Stimulated activated CD4-positive, alpha-beta T cell treated with anti-CD3 and anti-CD28 coated beads, TNF-alpha, amount 100 ng/mL, for 1 hour (primary cell): ENCODE measurements around the gene CCL2.

Experiments
- DNase-seq, 3 donors: peaks; one replicate each; pipeline ENCODE4 v3.0.0-alpha.2; 2020; ENCODE audit warnings: low read depth in 3 of 3, low spot score in 1 of 3

The CCL2 gene

GRCh38 chr17:34237458-34237857 is 17.6 kb upstream of the CCL2 start:
- no peak for DNase-seq

DNA sequence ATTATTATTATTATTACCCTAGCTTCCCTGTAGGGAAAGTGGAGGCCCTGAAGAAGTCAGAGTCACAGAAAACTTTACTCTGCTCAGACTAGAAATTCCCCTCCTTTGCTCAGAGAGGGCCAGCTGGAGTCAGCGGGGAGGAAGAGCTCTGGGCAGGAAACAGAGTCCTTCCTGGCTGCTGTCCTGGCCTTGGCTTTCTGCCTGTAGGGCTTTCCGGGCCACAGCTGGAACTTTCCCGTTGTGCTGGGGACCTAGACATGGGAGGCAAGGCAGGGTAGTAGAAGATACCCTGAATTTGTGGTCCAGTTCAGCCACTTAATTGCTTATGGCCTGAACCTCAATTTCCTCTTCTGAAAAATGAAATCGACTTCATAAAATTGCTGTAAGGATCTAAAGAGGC is 14.0 kb upstream of the CCL2 start:
- no peak for DNase-seq

DNA sequence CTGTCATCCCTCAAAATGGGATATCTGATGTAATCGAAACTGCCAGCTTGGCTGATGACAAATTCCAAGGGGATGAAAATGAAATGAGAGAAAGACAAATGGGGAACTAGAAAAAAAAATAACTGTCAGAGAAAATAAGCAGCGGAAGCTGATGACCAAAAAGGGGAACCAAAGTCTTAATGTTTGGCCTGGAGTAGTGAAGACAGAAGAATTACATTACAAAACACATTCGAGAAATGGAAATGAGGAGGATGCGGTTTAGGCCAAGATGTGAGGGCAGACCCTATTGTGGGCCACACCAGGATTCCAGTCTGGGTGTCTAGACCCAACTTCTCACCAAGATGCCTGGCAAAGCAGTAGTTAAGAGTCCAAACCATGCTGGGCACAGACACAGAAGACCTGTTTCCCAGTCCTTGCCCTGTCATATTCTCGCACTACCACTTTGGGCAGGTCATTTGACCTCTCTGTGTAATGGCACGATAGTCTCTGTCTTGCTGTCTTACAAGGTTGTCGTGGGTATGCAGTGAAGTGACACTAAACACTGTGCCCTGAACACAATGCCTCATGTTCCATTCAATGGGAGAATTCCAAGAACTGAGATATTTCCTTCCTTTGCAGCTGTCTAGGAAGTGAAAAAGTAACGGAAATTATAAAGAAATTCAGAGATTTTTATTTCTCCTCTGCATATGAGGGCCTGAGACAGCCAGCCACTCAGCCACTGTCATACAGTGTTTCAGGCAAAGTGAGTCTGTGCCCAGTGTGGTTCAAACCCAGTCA is 12.3 kb upstream of the CCL2 start:
- DNase-seq, result no peak

GRCh38 chr17:34243364-34244320 is 11.4 kb upstream of the CCL2 start:
- DNase-seq, result no peak

- DNase-seq, result no peak
These were observed 9.7 kb upstream of the CCL2 start for GRCh38 chr17:34245351-34245905.

GRCh38 chr17:34246446-34246845 is 8.6 kb upstream of the CCL2 start:
- no peak for DNase-seq

DNA sequence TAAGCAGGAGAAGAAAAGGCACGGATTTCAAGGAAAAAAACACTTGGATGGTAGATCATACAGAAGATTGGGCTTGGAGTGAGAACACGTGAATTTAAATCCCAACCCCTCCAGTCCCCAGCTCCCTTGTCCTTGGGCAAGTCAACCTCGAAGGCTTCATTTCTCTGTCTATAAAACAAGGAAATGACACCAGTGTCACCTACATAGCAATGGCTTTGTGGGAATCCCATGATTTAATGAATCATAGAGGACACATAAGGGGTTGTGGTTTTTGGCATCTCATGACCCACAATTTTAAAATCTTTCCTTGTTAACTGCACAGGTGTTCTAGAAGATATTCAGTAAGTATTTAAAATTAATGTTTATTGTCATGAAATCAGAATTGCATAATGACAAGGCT is 8.2 kb upstream of the CCL2 start:
- DNase-seq, result no peak

- no peak for DNase-seq
These were observed 6.5 kb upstream of the CCL2 start for GRCh38 chr17:34248511-34249024.

DNA sequence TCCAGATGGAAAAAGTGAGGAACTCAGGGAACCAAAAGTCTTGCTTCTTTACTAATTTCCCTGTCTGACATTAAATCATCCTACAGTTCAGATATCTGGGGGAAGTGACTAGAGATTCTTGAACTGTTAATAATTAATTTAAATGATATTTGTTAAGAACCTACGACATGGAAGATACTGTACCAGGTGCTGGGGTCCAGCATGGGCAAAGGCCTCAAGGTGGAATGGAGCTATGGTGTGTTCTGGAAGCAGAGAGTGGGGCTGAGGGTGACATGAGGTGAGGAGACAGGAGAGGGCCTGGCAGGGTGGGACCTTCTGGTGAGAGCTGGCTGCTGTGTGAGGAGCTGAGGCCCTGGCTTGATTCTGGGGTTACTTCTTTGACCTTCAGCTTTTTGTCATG is 6.0 kb upstream of the CCL2 start:
- DNase-seq, result no peak

- DNase-seq, result no peak
These were observed 5.6 kb upstream of the CCL2 start for GRCh38 chr17:34249478-34249877.

DNA sequence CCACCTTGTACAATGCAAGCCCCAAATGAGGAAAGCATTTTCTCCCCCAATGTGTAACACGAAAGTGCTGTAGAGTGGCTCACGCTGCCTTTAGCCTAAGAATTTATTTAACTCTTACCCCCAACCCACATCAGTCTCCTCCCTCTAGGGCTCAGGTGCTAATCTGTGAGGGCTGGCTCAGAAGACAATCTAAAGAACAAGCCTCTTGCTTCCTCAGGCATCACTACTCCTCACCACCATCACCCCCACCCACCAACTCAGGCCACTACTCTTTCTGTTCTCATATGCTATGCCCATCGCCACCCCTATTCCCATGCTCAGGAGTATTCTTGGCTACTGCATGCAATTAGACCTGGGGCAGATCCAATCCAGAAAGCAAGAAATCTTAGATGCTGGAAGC is 3.9 kb upstream of the CCL2 start:
- no peak for DNase-seq

DNA sequence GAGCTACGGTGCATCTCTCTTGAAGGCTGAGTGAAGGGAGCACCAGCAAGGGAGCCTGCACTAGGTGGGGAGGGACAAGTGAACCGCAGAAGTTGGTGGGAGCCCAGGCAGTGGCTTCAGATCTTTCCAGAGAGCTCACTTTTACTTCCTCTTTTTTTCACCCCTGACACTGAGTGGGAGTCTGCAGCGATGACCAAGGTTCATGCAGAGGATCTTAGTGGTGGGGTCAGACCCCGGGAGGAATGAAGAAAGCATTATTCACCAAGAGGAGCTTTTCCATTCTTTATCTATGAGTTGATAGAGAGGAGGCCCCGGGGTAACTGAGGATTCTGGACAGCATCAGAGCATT is 3.0 kb upstream of the CCL2 start:
- DNase-seq, result no peak

- no peak for DNase-seq
These were observed 2.5 kb upstream of the CCL2 start for GRCh38 chr17:34252444-34253138.

- DNase-seq, result no peak
These were observed 2.0 kb upstream of the CCL2 start for GRCh38 chr17:34253139-34253525.

- DNase-seq, result no peak
These were observed 939 bp upstream of the CCL2 start for GRCh38 chr17:34254146-34254545.

GRCh38 chr17:34255381-34255732 is 272 bp downstream of the CCL2 start:
- no peak for DNase-seq

- no peak for DNase-seq
These were observed 756 bp downstream of the CCL2 start for GRCh38 chr17:34255841-34256240.

DNA sequence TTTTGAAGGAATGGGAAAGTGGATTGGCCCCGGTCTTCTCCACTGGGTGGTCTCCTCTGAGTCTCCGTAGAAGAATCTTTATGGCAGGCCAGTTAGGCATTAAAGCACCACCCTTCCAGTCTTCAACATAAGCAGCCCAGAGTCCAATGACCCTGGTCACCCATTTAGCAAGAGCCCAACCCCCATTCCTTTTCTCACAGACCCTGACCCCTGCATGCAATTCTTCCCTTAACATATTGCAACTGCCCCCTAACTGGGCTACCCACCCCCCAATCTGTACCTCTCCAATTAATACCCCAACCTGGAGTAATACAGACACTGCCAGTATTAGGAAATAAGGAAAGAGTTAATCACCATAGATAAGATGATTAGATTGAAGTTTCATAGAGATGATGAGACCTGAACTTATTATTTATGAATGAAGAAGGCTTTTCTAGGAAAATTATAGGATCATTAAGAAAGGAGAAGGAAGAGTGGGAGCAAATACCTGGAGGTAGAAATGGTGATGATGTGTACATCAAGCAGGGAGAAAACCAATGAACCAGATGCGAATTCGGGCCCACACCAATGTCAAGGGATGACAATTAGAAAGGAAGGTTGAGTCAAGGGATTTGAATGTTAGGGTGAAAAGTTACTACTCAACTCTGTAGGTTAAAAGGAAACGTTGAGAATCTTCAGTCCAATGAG is 2.4 kb downstream of the CCL2 start:
- DNase-seq, result no peak

GRCh38 chr17:34257986-34258326 is 2.9 kb downstream of the CCL2 start:
- DNase-seq, result no peak

GRCh38 chr17:34259146-34259545 is 4.1 kb downstream of the CCL2 start:
- no peak for DNase-seq

- DNase-seq, result no peak
These were observed 5.8 kb downstream of the CCL2 start for GRCh38 chr17:34260861-34261260.
